ENCODE data around the gene ADAM12. TPM values are rescaled to one million over a fixed set of nuclear protein-coding genes. Genes with fewer than 3 reads are reported as not detected.

ADAM12 gene
- total RNA-seq, 1 experiment from 2014 or later = 0.24 TPM

- no peaks in the 10 kb centered on the region for H3K9me3 ChIP-seq (ENCODE audit: control insufficient read depth, low read depth, low read length)
- DNase-seq = no peak
- H3K4ac ChIP-seq (ENCODE audit: low read depth, low read length) = no peak overlapping the region
- no peaks in the 10 kb centered on the region for H3K23me2 ChIP-seq (ENCODE audit: insufficient read length, low read depth, low read length, poor library complexity, severe bottlenecking)
- no peak overlapping the region for H2AK5ac ChIP-seq (ENCODE audit: insufficient read length, low read length)
- H3K23ac ChIP-seq (ENCODE audit: insufficient read length, low read depth, low read length) = no peak overlapping the region
- Mint-ChIP-seq H3K9me3 (no peaks in the 10 kb centered on the region), H3K27me3 (ENCODE audit: low read depth) (no peaks in the 10 kb centered on the region), H3K4me1 (peaks cover 11 to 17% of the 10 kb centered on the region in 2 experiments), H3K27ac (no peak overlapping the region), H3K4me3 (no peak overlapping the region), H3K36me3 (ENCODE audit: insufficient read depth in 1 of 3, low read depth in 3 of 3) (no peaks in the 10 kb centered on the region; a peak in 1 of 7 replicates)
- no peak overlapping the region for H4K8ac ChIP-seq (replicated peaks; ENCODE audit: insufficient read length, low read depth, low read length)
- H3K56ac ChIP-seq (ENCODE audit: insufficient read length, low read depth, low read length) = no peak overlapping the region
- H3K4me2 ChIP-seq (ENCODE audit: insufficient read depth, insufficient read length, low read length) = no peak overlapping the region
- H2BK120ac ChIP-seq (ENCODE audit: low read depth, low read length, poor library complexity, severe bottlenecking) = no peak overlapping the region
- no peak overlapping the region for H2BK12ac ChIP-seq (ENCODE audit: insufficient read length, low read depth, low read length)
- no peak overlapping the region for H3T11ph ChIP-seq (ENCODE audit: low read length)
- no peaks in the 10 kb centered on the region for H3K79me2 ChIP-seq (ENCODE audit: insufficient read depth, low read length)
- H3K27ac ChIP-seq (ENCODE audit: insufficient read length, low read depth, low read length) = no peak overlapping the region
- H2AFZ ChIP-seq (ENCODE audit: low read length) = no peak overlapping the region
- H3K27me3 ChIP-seq (ENCODE audit: insufficient read depth, low read length) = no peaks in the 10 kb centered on the region
- H2BK20ac ChIP-seq (ENCODE audit: low read depth, low read length, poor library complexity, severe bottlenecking) = no peak overlapping the region
- H2BK15ac ChIP-seq (ENCODE audit: low read depth, low read length) = no peak overlapping the region
- H3K9ac ChIP-seq (ENCODE audit: extremely low read depth, insufficient read length, low read length) = no peak overlapping the region
- H3K4me1 ChIP-seq (ENCODE audit: insufficient read depth, low read length) = no peaks in the 10 kb centered on the region
- H4K91ac ChIP-seq (ENCODE audit: insufficient read length, low read depth, low read length) = no peak overlapping the region
- no peak for TF ChIP-seq CTCF (conservative IDR thresholded peaks at IDR 0.05)
- H4K5ac ChIP-seq (ENCODE audit: insufficient read length, low read depth, low read length) = no peak overlapping the region
- no peak overlapping the region for H3K14ac ChIP-seq (ENCODE audit: insufficient read depth, low read length)
- WGBS (ENCODE audit: extremely low coverage, insufficient read length, low lambda C conversion rate) = no CpG with 5 or more reads among the region's 10 CpGs
- H3K18ac ChIP-seq (ENCODE audit: insufficient read length, low read depth, low read length) = no peak overlapping the region
- H3K79me1 ChIP-seq (ENCODE audit: insufficient read depth, low read depth, low read length, poor library complexity, severe bottlenecking) = no peaks in the 10 kb centered on the region
- H4K20me1 ChIP-seq (ENCODE audit: control insufficient read depth, insufficient read depth, insufficient read length) = no peaks in the 10 kb centered on the region
- H2BK5ac ChIP-seq (ENCODE audit: insufficient read length, low read length) = no peak overlapping the region
Observed at GRCh38 chr10:126043389-126043788, 344.9 kb downstream of the ADAM12 start.

Measured in H9 (cell line).